BJ (cell line): Measurements from ENCODE around the gene STK32B. TPM values are rescaled to one million over a fixed set of nuclear protein-coding genes. Genes with fewer than 3 reads are reported as not detected.

Source experiments
- CTCF ChIA-PET: fragments of 350-600 bp; formaldehyde crosslinking; extraction: SDS; loops from one replicate; lab custom pipeline; 2021; ENCODE audit warnings: antibody characterized with exemption, inconsistent platforms; lab: Yijun Ruan, JAX
- POLR2A ChIA-PET: fragments of 300-600 bp; sonication (Branson Sonifier 250); formaldehyde crosslinking; extraction: SDS; loops from one replicate; lab custom pipeline; 2021; ENCODE audit warnings: antibody characterized with exemption; lab: Charles Lee
- DNase-seq: peaks from one replicate; pipeline ENCODE4 v3.0.0-alpha.2; 2011; ENCODE audit warnings: low read depth
- H3K27me3 ChIP-seq: 2 replicates; pipeline ENCODE4 v1.6.0; 2011; ENCODE audit warnings: low read length; ENCODE audit not compliant: control insufficient read depth, insufficient read depth
- H3K36me3 ChIP-seq: 2 replicates; pipeline ENCODE4 v1.5.1; 2011; ENCODE audit warnings: low read length; ENCODE audit not compliant: control insufficient read depth, insufficient read depth
- H3K4me3 ChIP-seq: 2 replicates; pipeline ENCODE4 v1.5.1; 2011; ENCODE audit warnings: low read depth, mild to moderate bottlenecking, control low read depth, low read length
- polyA plus RNA-seq: library from polyadenylated mRNA; depleted of rRNA; stranded (reverse); fragments of >200 nt; gene quantifications from 2 replicates; pipeline ENCODE4 v1.2.3, GENCODE V29; 2011
- TF ChIP-seq, protein P1 (sequence below): IDR thresholded peaks from 2 replicates; pipeline ENCODE4 v1.5.1; 2011; ENCODE audit warnings: low read depth, mild to moderate bottlenecking, control low read depth, inconsistent platforms, low read length, moderate library complexity; ENCODE audit not compliant: insufficient read depth

STK32B gene
- polyA plus RNA-seq, 1 experiment, result 11.2 TPM

DNA sequence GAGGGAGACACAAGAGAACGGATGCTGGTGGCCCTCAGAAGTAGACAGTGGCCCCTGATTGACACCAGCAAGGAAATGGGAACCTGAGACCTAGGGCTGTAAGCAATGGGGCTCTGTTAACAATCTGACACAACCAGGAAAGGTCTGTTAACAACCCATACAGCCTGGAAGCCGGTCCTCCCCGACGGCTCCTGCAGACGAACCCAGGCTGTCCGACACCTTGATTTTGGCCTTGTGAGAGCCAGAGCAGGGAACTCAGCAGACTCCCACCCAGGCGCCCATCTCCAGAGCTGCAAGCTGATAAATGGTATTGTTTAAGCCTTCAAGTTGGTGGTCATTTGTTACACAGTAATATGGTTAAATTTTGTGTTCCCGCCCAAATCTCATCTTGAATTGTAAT is 21.8 kb upstream of the STK32B start:
- TF ChIP-seq, protein P1, sequence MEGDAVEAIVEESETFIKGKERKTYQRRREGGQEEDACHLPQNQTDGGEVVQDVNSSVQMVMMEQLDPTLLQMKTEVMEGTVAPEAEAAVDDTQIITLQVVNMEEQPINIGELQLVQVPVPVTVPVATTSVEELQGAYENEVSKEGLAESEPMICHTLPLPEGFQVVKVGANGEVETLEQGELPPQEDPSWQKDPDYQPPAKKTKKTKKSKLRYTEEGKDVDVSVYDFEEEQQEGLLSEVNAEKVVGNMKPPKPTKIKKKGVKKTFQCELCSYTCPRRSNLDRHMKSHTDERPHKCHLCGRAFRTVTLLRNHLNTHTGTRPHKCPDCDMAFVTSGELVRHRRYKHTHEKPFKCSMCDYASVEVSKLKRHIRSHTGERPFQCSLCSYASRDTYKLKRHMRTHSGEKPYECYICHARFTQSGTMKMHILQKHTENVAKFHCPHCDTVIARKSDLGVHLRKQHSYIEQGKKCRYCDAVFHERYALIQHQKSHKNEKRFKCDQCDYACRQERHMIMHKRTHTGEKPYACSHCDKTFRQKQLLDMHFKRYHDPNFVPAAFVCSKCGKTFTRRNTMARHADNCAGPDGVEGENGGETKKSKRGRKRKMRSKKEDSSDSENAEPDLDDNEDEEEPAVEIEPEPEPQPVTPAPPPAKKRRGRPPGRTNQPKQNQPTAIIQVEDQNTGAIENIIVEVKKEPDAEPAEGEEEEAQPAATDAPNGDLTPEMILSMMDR, result no peak
- no peaks in the 10 kb centered on the region for H3K36me3 ChIP-seq
- no peak for DNase-seq
- H3K27me3 ChIP-seq, result peaks cover 12% of the 10 kb centered on the region
- CTCF ChIA-PET, result no interaction called here
- H3K4me3 ChIP-seq, result no peak overlapping the region
- POLR2A ChIA-PET, result no interaction called here

- Histone ChIP-seq H3K36me3 (no peaks in the 10 kb centered on the region), H3K4me3 (no peak overlapping the region), H3K27me3 (peaks cover 9% of the 10 kb centered on the region)
- ChIA-PET POLR2A (no interaction called here), CTCF (no interaction called here)
- no peak for DNase-seq
- TF ChIP-seq, protein P1, result no peak
These were observed 21.1 kb upstream of the STK32B start for GRCh38 chr4:5030221-5030620.

DNA sequence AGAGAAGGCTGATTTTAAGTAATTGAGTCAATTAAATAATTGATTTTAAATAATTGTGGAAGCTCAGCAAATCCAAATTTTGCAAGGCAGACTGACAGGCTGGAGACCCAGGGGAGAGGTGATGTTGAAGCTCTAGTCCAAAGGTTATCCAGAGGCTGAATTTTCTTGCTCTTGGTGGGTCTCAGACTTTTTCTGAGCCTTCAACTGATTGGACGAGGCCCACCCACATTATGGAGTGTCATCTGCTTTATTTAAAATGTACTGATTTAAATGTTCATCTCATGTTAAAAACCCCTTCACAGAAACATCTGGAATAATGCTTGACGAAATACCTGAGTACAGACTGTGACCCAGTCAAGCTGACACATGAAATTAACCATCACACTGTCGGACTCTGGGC is 20.4 kb upstream of the STK32B start:
- POLR2A ChIA-PET, result no interaction called here
- CTCF ChIA-PET, result interaction anchor here (0.8 to 1.7 kb wide), 3 partner anchors 10 to 429 kb away, joined by 3 to 8 read pairs (median 3); no protein-coding TSS in a partner anchor
- H3K36me3 ChIP-seq, result no peaks in the 10 kb centered on the region
- no peak for DNase-seq
- TF ChIP-seq, protein P1, result no peak
- no peak overlapping the region for H3K4me3 ChIP-seq
- peaks cover 9% of the 10 kb centered on the region for H3K27me3 ChIP-seq

GRCh38 chr4:5032813-5033212 is 18.5 kb upstream of the STK32B start:
- peaks cover 2% of the 10 kb centered on the region for H3K27me3 ChIP-seq
- TF ChIP-seq, protein P1, result no peak
- H3K36me3 ChIP-seq, result no peaks in the 10 kb centered on the region
- CTCF ChIA-PET, result interaction anchor here (1.7 kb wide), 1 partner anchor 38 kb away, joined by 8 read pairs; no protein-coding TSS in a partner anchor
- no peak overlapping the region for H3K4me3 ChIP-seq
- DNase-seq, result no peak
- POLR2A ChIA-PET, result no interaction called here

- TF ChIP-seq, protein P1, result no peak
These were observed 17.9 kb upstream of the STK32B start for GRCh38 chr4:5033281-5033841.

More at GRCh38 chr4:5033281-5033841, 17.9 kb upstream of the STK32B start:
- DNase-seq, result no peak
- POLR2A ChIA-PET, result interaction anchor here (0.6 kb wide), 1 partner anchor 521 kb away, joined by 4 read pairs; no protein-coding TSS in a partner anchor
- Histone ChIP-seq H3K4me3 (no peak overlapping the region), H3K36me3 (no peaks in the 10 kb centered on the region), H3K27me3 (no peaks in the 10 kb centered on the region; the same call in 1 of the 2 replicates)
- CTCF ChIA-PET, result no interaction called here
